Occipital lobe (tissue), 2 donors: ENCODE results near the gene SERPINE1. TPM values are rescaled to one million over a fixed set of nuclear protein-coding genes. Genes with fewer than 3 reads are reported as not detected.

Source experiments
- small RNA-seq: library from RNA; depleted of rRNA; stranded (forward); fragments of <200 nt; gene quantifications from one replicate; pipeline ENCODE3, GENCODE V24; 2014
- total RNA-seq: library from RNA; depleted of rRNA; stranded (reverse); fragments of >200 nt; gene quantifications from one replicate; pipeline ENCODE4 v1.2.3, GENCODE V29; 2014

SERPINE1 gene
- total RNA-seq, 1 donor from 2014 or later, result 0.78 TPM

Small RNA genes lying within 50 kb of the gene (small RNA-seq; reads per million reads assigned to genes)
- gene MIR4653, result not detected

Other genes with a start within 250 kb of the SERPINE1 start
- 2.5 TPM for gene UFSP1, start 237.4 kb upstream of the SERPINE1 start, total RNA-seq
- gene ACHE, start 231.2 kb upstream of the SERPINE1 start, total RNA-seq, result 16.1 TPM
- 0.47 TPM for gene MUC3A, start 177.6 kb upstream of the SERPINE1 start, total RNA-seq
- not detected for gene MUC12, start 157.5 kb upstream of the SERPINE1 start, total RNA-seq
- gene MUC17, start 107.0 kb upstream of the SERPINE1 start, total RNA-seq, result not detected
- 1.1 TPM for gene TRIM56, start 41.6 kb upstream of the SERPINE1 start, total RNA-seq
- gene AP1S1, start 27.4 kb downstream of the SERPINE1 start, total RNA-seq, result 93.4 TPM
- gene VGF, start 38.5 kb downstream of the SERPINE1 start, total RNA-seq, result 9.7 TPM
- 1.2 TPM for gene NAT16, start 53.2 kb downstream of the SERPINE1 start, total RNA-seq
- not detected for gene MOGAT3, start 73.9 kb downstream of the SERPINE1 start, total RNA-seq
- 10.5 TPM for gene PLOD3, start 90.5 kb downstream of the SERPINE1 start, total RNA-seq
- 35.7 TPM for gene ZNHIT1, start 91.1 kb downstream of the SERPINE1 start, total RNA-seq
- gene CLDN15, start 110.7 kb downstream of the SERPINE1 start, total RNA-seq, result 6.4 TPM
- gene FIS1, start 118.0 kb downstream of the SERPINE1 start, total RNA-seq, result 59.9 TPM
- gene IFT22, start 194.7 kb downstream of the SERPINE1 start, total RNA-seq, result 32.9 TPM
- 3.4 TPM for gene COL26A1, start 235.8 kb downstream of the SERPINE1 start, total RNA-seq